HepG2 (cell line): ENCODE results near the gene UCKL1. TPM values are rescaled to one million over a fixed set of nuclear protein-coding genes. Genes with fewer than 3 reads are reported as not detected.

ENCODE experiments used
- HNRNPK ChIP-seq: fragments of 200-400 bp; formaldehyde crosslinking; IDR thresholded peaks from 2 replicates; pipeline ENCODE4 v1.6.1; 2018; ENCODE audit warnings: low read length, low read depth, moderate library complexity, mild to moderate bottlenecking; ENCODE audit not compliant: poor library complexity, severe bottlenecking
- HOXA9 ChIP-seq: sonication (generic); formaldehyde crosslinking; IDR thresholded peaks from 2 replicates; pipeline ENCODE4 v1.8.1; 2022; ENCODE audit warnings: missing genetic modification reagents, mild to moderate bottlenecking, moderate library complexity, borderline replicate concordance
- KMT2B ChIP-seq: IDR thresholded peaks from 2 replicates; pipeline ENCODE4 v1.6.1; 2016; ENCODE audit warnings: missing genetic modification reagents, missing compliant biosample characterization
- MZF1 ChIP-seq: sonication (generic); formaldehyde crosslinking; IDR thresholded peaks from 2 replicates; pipeline ENCODE4 v1.8.1; 2023; ENCODE audit warnings: mild to moderate bottlenecking, missing genetic modification reagents, borderline replicate concordance
- NFE2L1 ChIP-seq: sonication (generic); formaldehyde crosslinking; IDR thresholded peaks from 2 replicates; pipeline ENCODE4 v1.4.0; 2020; ENCODE audit warnings: missing genetic modification reagents, mild to moderate bottlenecking, borderline replicate concordance
- NFKB2 ChIP-seq: sonication (generic); formaldehyde crosslinking; IDR thresholded peaks from 2 replicates; pipeline ENCODE4 v1.4.0; 2020; ENCODE audit warnings: missing genetic modification reagents, borderline replicate concordance
- RFXANK ChIP-seq: IDR thresholded peaks from 2 replicates; pipeline ENCODE4 v1.6.1; 2016
- TMF1 ChIP-seq: sonication (generic); formaldehyde crosslinking; IDR thresholded peaks from 2 replicates; pipeline ENCODE4 v1.8.1; 2022; ENCODE audit warnings: low read depth, missing genetic modification reagents
- ZBTB8A ChIP-seq: sonication (generic); formaldehyde crosslinking; IDR thresholded peaks from 2 replicates; pipeline ENCODE4 v1.4.0; 2020; ENCODE audit warnings: mild to moderate bottlenecking, low read depth, missing genetic modification reagents, borderline replicate concordance
- ZNF24 ChIP-seq: fragments of 450-650 bp; IDR thresholded peaks from 2 replicates; pipeline ENCODE4 v1.6.1; 2017; ENCODE audit warnings: antibody characterized with exemption, mild to moderate bottlenecking
- ZNF660 ChIP-seq: sonication (generic); formaldehyde crosslinking; IDR thresholded peaks from 2 replicates; pipeline ENCODE4 v1.5.1; 2020; ENCODE audit warnings: mild to moderate bottlenecking, low read depth, missing genetic modification reagents, borderline replicate concordance
- ZNF775 ChIP-seq: sonication (generic); formaldehyde crosslinking; IDR thresholded peaks from 2 replicates; pipeline ENCODE4 v1.4.0; 2020; ENCODE audit warnings: missing genetic modification reagents, mild to moderate bottlenecking, moderate library complexity, borderline replicate concordance
- ZNF777 ChIP-seq: sonication (generic); formaldehyde crosslinking; IDR thresholded peaks from 2 replicates; pipeline ENCODE4 v1.4.0; 2020; ENCODE audit warnings: missing genetic modification reagents
- ZNF850 ChIP-seq: sonication (generic); formaldehyde crosslinking; conservative IDR thresholded peaks from 2 replicates; pipeline ENCODE4 v1.9.0; 2021; ENCODE audit warnings: mild to moderate bottlenecking, missing genetic modification reagents
- ZSCAN31 ChIP-seq: sonication (generic); formaldehyde crosslinking; IDR thresholded peaks from 2 replicates; pipeline ENCODE4 v1.5.0; 2020; ENCODE audit warnings: low read depth, mild to moderate bottlenecking, missing genetic modification reagents
- polyA plus RNA-seq, 8 experiments: library from polyadenylated mRNA; depleted of rRNA in 3 of 8; stranded (reverse) in 7 of 8; unstranded in 1 of 8; fragments of >200 nt; fragmentation: Illumina TruSeq in 4 of 8; extraction: Trizol in 4 of 8; gene quantifications; 2 replicates each; pipeline versions ENCODE4 v1.2.1 to v1.2.3, GENCODE V29; 2011 to 2016; ENCODE audit warnings: low read depth in 4 of 8, missing spikeins in 1 of 8, mixed read lengths in 1 of 8; ENCODE audit not compliant: insufficient read depth in 1 of 8
- total RNA-seq, 5 experiments: library from RNA; depleted of rRNA; stranded (reverse); fragments of >200 nt; fragmentation: Illumina TruSeq; extraction: Trizol; gene quantifications; 2 replicates each; pipeline ENCODE4 v1.2.3, GENCODE V29; 2016; ENCODE audit warnings: low read depth in 1 of 5
- TF ChIP-seq, protein P1 (sequence below): sonication (generic); formaldehyde crosslinking; conservative IDR thresholded peaks from 2 replicates; pipeline ENCODE4 v1.5.0; 2020; ENCODE audit warnings: missing genetic modification reagents
- TF ChIP-seq, protein P2 (sequence below): sonication (generic); formaldehyde crosslinking; IDR thresholded peaks from 2 replicates; pipeline ENCODE4 v1.4.0; 2020; ENCODE audit warnings: missing genetic modification reagents, low read depth, mild to moderate bottlenecking, borderline replicate concordance
- TF ChIP-seq, protein P3 (sequence below): sonication (generic); formaldehyde crosslinking; IDR thresholded peaks from 2 replicates; pipeline ENCODE4 v1.9.0; 2021; ENCODE audit warnings: missing genetic modification reagents, mild to moderate bottlenecking, borderline replicate concordance
- TF ChIP-seq, protein P4 (sequence below): sonication (generic); formaldehyde crosslinking; IDR thresholded peaks from 2 replicates; pipeline ENCODE4 v1.4.0; 2020; ENCODE audit warnings: missing genetic modification reagents, borderline replicate concordance

Gene UCKL1
- total and polyA plus RNA-seq, 2 of the 13 experiments (the other 11 are each of a cell fraction or from before 2014, with no cell fraction given) = 50.2 to 126 TPM

DNA sequence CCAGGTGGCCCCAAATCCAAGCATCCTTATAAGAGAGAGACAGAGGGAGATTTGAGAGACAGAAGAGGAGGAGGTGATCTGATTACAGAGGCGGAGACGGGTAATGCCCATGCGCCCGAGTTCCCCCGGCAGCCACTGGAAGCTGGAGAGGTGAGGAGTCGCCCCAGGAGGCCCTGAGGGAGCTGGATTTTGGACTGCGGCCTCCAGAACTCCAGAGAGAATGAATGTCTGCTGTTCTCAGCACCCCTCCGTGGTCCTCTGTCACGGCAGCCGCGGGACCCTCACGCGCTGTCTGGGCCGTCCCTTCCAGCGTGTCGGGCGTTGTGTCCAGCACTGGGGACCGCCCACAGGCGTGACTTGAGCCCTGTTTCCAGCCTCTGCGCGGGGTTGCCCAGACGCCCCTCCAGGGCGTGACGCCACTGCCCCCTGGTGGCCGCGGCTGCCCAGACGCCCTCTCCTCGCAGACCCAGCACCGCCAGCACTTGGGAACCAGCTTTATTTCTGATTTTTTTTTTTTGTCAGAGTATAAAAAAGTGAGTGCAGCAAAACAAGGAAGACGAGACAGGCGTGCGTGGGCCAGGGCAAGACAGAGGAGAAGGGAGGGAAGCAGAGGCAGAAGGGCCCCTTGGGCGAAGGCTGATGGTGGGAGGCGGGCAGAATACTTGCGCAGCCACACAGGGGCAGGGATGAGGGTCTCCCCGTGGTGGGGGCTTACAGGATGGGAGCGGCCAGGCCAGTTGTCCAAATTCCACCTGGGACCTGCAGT, 17.6 kb upstream of the UCKL1 start (continued):
- TF ChIP-seq ZNF24 = peak; percentile 51; the same call in 1 of the 2 replicates
- TF ChIP-seq, protein P1, sequence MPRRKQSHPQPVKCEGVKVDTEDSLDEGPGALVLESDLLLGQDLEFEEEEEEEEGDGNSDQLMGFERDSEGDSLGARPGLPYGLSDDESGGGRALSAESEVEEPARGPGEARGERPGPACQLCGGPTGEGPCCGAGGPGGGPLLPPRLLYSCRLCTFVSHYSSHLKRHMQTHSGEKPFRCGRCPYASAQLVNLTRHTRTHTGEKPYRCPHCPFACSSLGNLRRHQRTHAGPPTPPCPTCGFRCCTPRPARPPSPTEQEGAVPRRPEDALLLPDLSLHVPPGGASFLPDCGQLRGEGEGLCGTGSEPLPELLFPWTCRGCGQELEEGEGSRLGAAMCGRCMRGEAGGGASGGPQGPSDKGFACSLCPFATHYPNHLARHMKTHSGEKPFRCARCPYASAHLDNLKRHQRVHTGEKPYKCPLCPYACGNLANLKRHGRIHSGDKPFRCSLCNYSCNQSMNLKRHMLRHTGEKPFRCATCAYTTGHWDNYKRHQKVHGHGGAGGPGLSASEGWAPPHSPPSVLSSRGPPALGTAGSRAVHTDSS (CRISPR knock-in tag) = peak; percentile 98; the same call in 1 of the 2 replicates
- peak; percentile 99 for TF ChIP-seq ZBTB8A
- TF ChIP-seq, protein P2, sequence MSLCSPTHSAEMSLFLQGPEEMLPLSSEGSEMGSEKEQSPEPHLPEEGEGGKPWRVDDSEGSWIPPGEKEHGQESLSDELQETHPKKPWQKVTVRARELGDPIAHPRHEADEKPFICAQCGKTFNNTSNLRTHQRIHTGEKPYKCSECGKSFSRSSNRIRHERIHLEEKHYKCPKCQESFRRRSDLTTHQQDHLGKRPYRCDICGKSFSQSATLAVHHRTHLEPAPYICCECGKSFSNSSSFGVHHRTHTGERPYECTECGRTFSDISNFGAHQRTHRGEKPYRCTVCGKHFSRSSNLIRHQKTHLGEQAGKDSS (CRISPR knock-in tag) = peak; percentile 71
- TF ChIP-seq, protein P3, sequence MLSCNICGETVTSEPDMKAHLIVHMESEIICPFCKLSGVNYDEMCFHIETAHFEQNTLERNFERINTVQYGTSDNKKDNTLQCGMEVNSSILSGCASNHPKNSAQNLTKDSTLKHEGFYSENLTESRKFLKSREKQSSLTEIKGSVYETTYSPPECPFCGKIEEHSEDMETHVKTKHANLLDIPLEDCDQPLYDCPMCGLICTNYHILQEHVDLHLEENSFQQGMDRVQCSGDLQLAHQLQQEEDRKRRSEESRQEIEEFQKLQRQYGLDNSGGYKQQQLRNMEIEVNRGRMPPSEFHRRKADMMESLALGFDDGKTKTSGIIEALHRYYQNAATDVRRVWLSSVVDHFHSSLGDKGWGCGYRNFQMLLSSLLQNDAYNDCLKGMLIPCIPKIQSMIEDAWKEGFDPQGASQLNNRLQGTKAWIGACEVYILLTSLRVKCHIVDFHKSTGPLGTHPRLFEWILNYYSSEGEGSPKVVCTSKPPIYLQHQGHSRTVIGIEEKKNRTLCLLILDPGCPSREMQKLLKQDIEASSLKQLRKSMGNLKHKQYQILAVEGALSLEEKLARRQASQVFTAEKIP (CRISPR knock-in tag) = no peak
- TF ChIP-seq HNRNPK = no peak
- peak; percentile 75 for TF ChIP-seq KMT2B
- TF ChIP-seq RFXANK (CRISPR knock-in tag) = 0 out of 2 replicates have a peak, but pooled peaks have one; percentile 83
- no peak for TF ChIP-seq ZNF850 (CRISPR knock-in tag)
- TF ChIP-seq ZNF777 = peak; percentile 98
- peak; percentile 48; the same call in 1 of the 2 replicates for TF ChIP-seq NFE2L1 (CRISPR knock-in tag)
- no peak for TF ChIP-seq HOXA9 (CRISPR knock-in tag)
- TF ChIP-seq TMF1 (CRISPR knock-in tag) = no peak
- TF ChIP-seq MZF1 (CRISPR knock-in tag) = peak; percentile 65; the same call in 1 of the 2 replicates
- TF ChIP-seq, protein P4, sequence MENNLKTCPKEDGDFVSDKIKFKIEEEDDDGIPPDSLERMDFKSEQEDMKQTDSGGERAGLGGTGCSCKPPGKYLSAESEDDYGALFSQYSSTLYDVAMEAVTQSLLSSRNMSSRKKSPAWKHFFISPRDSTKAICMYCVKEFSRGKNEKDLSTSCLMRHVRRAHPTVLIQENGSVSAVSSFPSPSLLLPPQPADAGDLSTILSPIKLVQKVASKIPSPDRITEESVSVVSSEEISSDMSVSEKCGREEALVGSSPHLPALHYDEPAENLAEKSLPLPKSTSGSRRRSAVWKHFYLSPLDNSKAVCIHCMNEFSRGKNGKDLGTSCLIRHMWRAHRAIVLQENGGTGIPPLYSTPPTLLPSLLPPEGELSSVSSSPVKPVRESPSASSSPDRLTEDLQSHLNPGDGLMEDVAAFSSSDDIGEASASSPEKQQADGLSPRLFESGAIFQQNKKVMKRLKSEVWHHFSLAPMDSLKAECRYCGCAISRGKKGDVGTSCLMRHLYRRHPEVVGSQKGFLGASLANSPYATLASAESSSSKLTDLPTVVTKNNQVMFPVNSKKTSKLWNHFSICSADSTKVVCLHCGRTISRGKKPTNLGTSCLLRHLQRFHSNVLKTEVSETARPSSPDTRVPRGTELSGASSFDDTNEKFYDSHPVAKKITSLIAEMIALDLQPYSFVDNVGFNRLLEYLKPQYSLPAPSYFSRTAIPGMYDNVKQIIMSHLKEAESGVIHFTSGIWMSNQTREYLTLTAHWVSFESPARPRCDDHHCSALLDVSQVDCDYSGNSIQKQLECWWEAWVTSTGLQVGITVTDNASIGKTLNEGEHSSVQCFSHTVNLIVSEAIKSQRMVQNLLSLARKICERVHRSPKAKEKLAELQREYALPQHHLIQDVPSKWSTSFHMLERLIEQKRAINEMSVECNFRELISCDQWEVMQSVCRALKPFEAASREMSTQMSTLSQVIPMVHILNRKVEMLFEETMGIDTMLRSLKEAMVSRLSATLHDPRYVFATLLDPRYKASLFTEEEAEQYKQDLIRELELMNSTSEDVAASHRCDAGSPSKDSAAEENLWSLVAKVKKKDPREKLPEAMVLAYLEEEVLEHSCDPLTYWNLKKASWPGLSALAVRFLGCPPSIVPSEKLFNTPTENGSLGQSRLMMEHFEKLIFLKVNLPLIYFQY (CRISPR knock-in tag) = peak; percentile 78
- TF ChIP-seq NFKB2 (CRISPR knock-in tag) = peak; percentile 92; the same call in 1 of the 2 replicates
- TF ChIP-seq ZNF775 = no peak
- peak; percentile 62; the same call in 1 of the 2 replicates for TF ChIP-seq ZNF660 (CRISPR knock-in tag)
- peak; percentile 78 for TF ChIP-seq ZSCAN31
